ENCODE measurements around the gene TIGD4.

The TIGD4 gene

GRCh38 chr4:152808670-152809069 lies 29.1 kb upstream of the TIGD4 start:
- no peaks in the 10 kb centered on the region for H3K36me3 ChIP-seq (ENCODE audit: control insufficient read depth in 2 of 2, insufficient read depth in 2 of 2, low read length in 2 of 2)
- H3K4me1 ChIP-seq (ENCODE audit: control insufficient read depth, insufficient read depth, low read length), result no peaks in the 10 kb centered on the region
- no peak overlapping the region for H3K9ac ChIP-seq (ENCODE audit: low read length in 2 of 2)
- H3K9me3 ChIP-seq (ENCODE audit: control insufficient read depth in 2 of 2, low read length in 2 of 2), result no peaks in the 10 kb centered on the region
- H3K27ac ChIP-seq (ENCODE audit: low read length), result no peak overlapping the region
- no peak overlapping the region for H3K4me3 ChIP-seq (ENCODE audit: low read length in 2 of 2)
- no peaks in the 10 kb centered on the region for H3K27me3 ChIP-seq (ENCODE audit: control insufficient read depth in 1 of 2, insufficient read depth in 2 of 2, low read length in 2 of 2)

DNA sequence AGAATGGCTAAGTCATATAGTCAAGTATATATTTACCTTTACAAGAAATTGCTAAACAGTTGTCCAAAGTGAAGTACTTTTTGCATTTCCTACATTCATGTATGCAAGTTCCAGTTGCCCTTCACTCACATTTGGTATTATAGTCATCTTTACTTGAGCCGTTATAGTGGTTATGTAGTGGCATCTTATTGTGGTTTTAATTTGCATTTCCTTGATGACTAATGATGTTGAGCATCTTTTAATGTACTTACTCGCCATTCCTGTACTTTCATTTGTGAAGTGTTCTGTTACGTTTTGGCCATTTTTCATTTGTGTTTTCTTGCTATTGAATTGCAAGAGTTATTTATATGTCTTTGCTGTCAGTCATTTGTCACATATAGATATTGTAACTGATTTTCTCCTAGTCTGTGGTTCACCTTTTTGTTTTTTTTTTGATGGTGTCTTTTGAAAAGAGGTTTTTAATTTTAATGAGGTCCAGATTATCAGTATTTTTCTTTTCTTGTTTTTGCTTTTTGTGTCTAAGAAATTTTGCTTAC lies 27.8 kb upstream of the TIGD4 start:
- no peaks in the 10 kb centered on the region for H3K9me3 ChIP-seq (ENCODE audit: control insufficient read depth in 2 of 2, low read length in 2 of 2)
- no peak overlapping the region for H3K4me3 ChIP-seq (ENCODE audit: low read length in 2 of 2)

GRCh38 chr4:152806501-152807125 lies 27.1 kb upstream of the TIGD4 start:
- Histone ChIP-seq H3K9ac (ENCODE audit: low read length in 2 of 2) (no peak overlapping the region), H3K4me1 (ENCODE audit: control insufficient read depth, insufficient read depth, low read length) (no peaks in the 10 kb centered on the region), H3K27ac (ENCODE audit: low read length) (no peak overlapping the region), H3K9me3 (ENCODE audit: control insufficient read depth in 2 of 2, low read length in 2 of 2) (no peaks in the 10 kb centered on the region), H3K36me3 (ENCODE audit: control insufficient read depth in 2 of 2, insufficient read depth in 2 of 2, low read length in 2 of 2) (no peaks in the 10 kb centered on the region), H3K4me3 (ENCODE audit: low read length in 2 of 2) (no peak overlapping the region), H3K27me3 (ENCODE audit: control insufficient read depth in 1 of 2, insufficient read depth in 2 of 2, low read length in 2 of 2) (no peaks in the 10 kb centered on the region)

More for the DNA sequence above, 27.8 kb upstream of the TIGD4 start:
- Histone ChIP-seq H3K4me1 (ENCODE audit: control insufficient read depth, insufficient read depth, low read length) (no peaks in the 10 kb centered on the region), H3K9ac (ENCODE audit: low read length in 2 of 2) (no peak overlapping the region), H3K27me3 (ENCODE audit: control insufficient read depth in 1 of 2, insufficient read depth in 2 of 2, low read length in 2 of 2) (no peaks in the 10 kb centered on the region), H3K27ac (ENCODE audit: low read length) (no peak overlapping the region), H3K36me3 (ENCODE audit: control insufficient read depth in 2 of 2, insufficient read depth in 2 of 2, low read length in 2 of 2) (no peaks in the 10 kb centered on the region)

DNA sequence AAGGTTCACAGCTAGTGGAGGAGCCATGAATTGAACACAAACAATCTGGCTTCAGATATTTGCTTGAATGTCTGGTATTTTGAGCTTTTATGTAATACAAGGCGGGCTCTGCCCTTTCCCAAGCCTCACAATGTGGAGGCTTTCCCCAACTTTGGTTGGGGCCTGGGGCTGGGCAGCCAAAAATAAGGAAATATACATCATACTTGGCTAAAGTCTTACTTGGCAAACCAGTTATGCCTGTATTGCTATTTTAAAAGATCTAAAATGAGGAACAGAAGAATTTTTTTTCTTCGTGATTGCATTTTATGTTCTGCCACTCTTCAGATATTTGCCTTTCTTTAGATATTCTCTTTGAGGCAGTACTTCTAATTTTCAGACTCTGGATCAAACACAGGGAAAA lies 26.3 kb upstream of the TIGD4 start:
- H3K27ac ChIP-seq (ENCODE audit: low read length), result no peak overlapping the region

DNA sequence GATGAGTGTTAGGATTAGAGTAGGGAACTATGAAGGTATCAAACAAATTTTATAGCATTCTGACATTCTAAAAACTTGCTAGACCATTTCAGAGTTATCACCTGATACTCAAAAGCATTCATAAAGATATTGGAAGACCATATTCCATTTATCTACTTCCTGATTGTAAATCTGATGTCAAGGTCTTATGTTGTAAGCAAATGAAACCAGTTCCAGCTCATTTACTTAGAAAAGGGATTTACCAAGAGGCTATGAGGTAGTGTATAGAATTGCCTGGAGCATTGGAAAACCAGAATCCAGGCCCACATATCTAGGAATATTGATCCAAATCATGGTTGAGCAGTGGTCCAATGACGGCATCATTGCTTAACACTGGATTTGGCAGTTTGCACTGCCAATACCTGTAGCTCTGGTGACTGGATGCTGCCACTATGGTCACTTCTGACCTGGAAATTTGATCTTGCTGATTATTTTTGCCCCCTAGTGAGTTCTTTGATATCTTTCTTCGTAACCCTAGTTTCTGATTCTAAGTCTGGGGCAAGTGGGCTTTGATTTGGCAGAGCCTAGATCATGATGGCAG lies 25.6 kb upstream of the TIGD4 start:
- Histone ChIP-seq H3K4me3 (ENCODE audit: low read length in 2 of 2) (no peak overlapping the region), H3K36me3 (ENCODE audit: control insufficient read depth in 2 of 2, insufficient read depth in 2 of 2, low read length in 2 of 2) (no peaks in the 10 kb centered on the region), H3K9ac (ENCODE audit: low read length in 2 of 2) (no peak overlapping the region), H3K27me3 (ENCODE audit: control insufficient read depth in 1 of 2, insufficient read depth in 2 of 2, low read length in 2 of 2) (no peaks in the 10 kb centered on the region), H3K27ac (ENCODE audit: low read length) (no peak overlapping the region), H3K4me1 (ENCODE audit: control insufficient read depth, insufficient read depth, low read length) (no peaks in the 10 kb centered on the region), H3K9me3 (ENCODE audit: control insufficient read depth in 2 of 2, low read length in 2 of 2) (no peaks in the 10 kb centered on the region)

More for the DNA sequence above, 26.3 kb upstream of the TIGD4 start:
- no peaks in the 10 kb centered on the region for H3K36me3 ChIP-seq (ENCODE audit: control insufficient read depth in 2 of 2, insufficient read depth in 2 of 2, low read length in 2 of 2)
- no peaks in the 10 kb centered on the region for H3K27me3 ChIP-seq (ENCODE audit: control insufficient read depth in 1 of 2, insufficient read depth in 2 of 2, low read length in 2 of 2)
- no peak overlapping the region for H3K9ac ChIP-seq (ENCODE audit: low read length in 2 of 2)
- no peak overlapping the region for H3K4me3 ChIP-seq (ENCODE audit: low read length in 2 of 2)
- no peaks in the 10 kb centered on the region for H3K9me3 ChIP-seq (ENCODE audit: control insufficient read depth in 2 of 2, low read length in 2 of 2)
- no peaks in the 10 kb centered on the region for H3K4me1 ChIP-seq (ENCODE audit: control insufficient read depth, insufficient read depth, low read length)

GRCh38 chr4:152803541-152803940 lies 24.0 kb upstream of the TIGD4 start:
- Histone ChIP-seq H3K9me3 (ENCODE audit: control insufficient read depth in 2 of 2, low read length in 2 of 2) (no peaks in the 10 kb centered on the region), H3K27ac (ENCODE audit: low read length) (no peak overlapping the region), H3K36me3 (ENCODE audit: control insufficient read depth in 2 of 2, insufficient read depth in 2 of 2, low read length in 2 of 2) (no peaks in the 10 kb centered on the region), H3K4me3 (ENCODE audit: low read length in 2 of 2) (no peak overlapping the region), H3K4me1 (ENCODE audit: control insufficient read depth, insufficient read depth, low read length) (no peaks in the 10 kb centered on the region), H3K27me3 (ENCODE audit: control insufficient read depth in 1 of 2, insufficient read depth in 2 of 2, low read length in 2 of 2) (no peaks in the 10 kb centered on the region), H3K9ac (ENCODE audit: low read length in 2 of 2) (no peak overlapping the region)

- Histone ChIP-seq H3K9ac (ENCODE audit: low read length in 2 of 2) (no peak overlapping the region), H3K4me3 (ENCODE audit: low read length in 2 of 2) (no peak overlapping the region), H3K36me3 (ENCODE audit: control insufficient read depth in 2 of 2, insufficient read depth in 2 of 2, low read length in 2 of 2) (no peaks in the 10 kb centered on the region), H3K9me3 (ENCODE audit: control insufficient read depth in 2 of 2, low read length in 2 of 2) (no peaks in the 10 kb centered on the region), H3K27me3 (ENCODE audit: control insufficient read depth in 1 of 2, insufficient read depth in 2 of 2, low read length in 2 of 2) (no peaks in the 10 kb centered on the region), H3K4me1 (ENCODE audit: control insufficient read depth, insufficient read depth, low read length) (no peaks in the 10 kb centered on the region), H3K27ac (ENCODE audit: low read length) (no peak overlapping the region)
These were observed 16.4 kb upstream of the TIGD4 start for GRCh38 chr4:152795891-152796290.

DNA sequence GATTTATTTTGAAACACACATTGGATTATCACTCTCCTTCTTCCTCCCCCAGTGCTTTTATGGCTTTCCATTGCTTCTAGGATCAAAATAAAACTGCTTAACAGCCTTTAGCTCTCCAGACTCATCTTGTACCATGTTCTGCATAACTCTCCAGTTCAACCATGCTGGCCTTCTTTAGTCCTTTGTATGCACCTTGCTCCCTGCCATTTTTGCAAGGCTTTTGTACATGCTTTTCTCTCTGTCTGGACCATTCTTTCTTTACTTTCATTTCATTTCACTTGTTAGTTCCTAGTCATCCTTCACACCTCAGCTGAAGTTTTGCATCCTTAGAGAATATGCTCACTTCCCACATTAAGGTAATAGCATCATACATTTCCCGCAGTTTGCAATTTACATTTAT lies 7.1 kb upstream of the TIGD4 start:
- H3K4me1 ChIP-seq (ENCODE audit: control insufficient read depth, insufficient read depth, low read length), result peaks cover 3% of the 10 kb centered on the region
- no peaks in the 10 kb centered on the region for H3K9me3 ChIP-seq (ENCODE audit: control insufficient read depth in 2 of 2, low read length in 2 of 2)
- H3K36me3 ChIP-seq (ENCODE audit: control insufficient read depth in 2 of 2, insufficient read depth in 2 of 2, low read length in 2 of 2), result peaks cover 0 to 2% of the 10 kb centered on the region in 2 donors
- no peak overlapping the region for H3K27ac ChIP-seq (ENCODE audit: low read length)
- H3K9ac ChIP-seq (ENCODE audit: low read length in 2 of 2), result no peak overlapping the region
- H3K4me3 ChIP-seq (ENCODE audit: low read length in 2 of 2), result no peak overlapping the region
- H3K27me3 ChIP-seq (ENCODE audit: control insufficient read depth in 1 of 2, insufficient read depth in 2 of 2, low read length in 2 of 2), result no peaks in the 10 kb centered on the region

DNA sequence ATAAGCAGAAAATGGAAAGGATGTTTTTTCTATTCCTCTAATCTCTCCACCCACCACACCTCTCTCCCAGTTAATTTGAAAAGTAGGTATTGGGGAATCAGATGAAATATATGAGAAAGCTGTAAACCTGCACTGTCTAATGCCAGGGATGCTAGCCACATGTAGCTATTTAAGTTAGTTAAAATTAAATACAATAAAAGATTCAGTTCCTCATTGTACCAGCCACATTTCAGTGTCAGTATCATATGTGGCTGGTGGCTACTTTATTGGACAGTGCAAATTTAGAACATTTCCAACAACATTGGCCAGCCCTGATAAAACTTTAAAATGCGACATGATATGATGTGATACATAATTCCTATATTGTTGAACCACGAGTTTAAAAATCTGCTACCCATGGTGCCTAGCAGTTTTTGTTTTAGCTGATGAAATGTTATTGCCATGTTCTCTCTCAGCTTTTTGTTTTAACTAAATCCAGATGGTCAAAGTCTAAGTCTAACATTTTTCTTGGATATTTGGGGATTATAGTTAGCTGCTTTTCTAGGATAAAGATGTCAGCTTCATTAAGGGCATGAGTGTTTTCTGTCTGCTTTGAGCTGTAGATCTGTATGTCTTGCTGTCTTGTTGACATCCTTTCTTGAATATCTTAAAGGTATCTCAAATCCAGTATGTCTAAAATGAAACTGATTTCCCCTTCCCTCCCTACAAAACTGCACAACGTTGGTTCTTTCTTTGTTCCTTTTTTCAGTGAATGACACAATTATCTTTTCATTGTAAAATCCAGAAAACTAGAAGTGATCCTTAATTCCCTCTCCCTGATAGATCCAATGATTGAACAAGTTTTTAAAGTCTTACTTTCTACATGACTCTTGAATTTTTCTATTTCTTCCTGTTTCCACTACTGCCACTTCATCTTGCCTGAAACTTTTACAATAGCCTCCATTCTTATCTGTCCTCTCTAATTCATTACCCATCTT lies 6.4 kb upstream of the TIGD4 start:
- H3K4me3 ChIP-seq (ENCODE audit: low read length in 2 of 2), result no peak overlapping the region
- peaks cover 3% of the 10 kb centered on the region for H3K4me1 ChIP-seq (ENCODE audit: control insufficient read depth, insufficient read depth, low read length)
- no peaks in the 10 kb centered on the region for H3K9me3 ChIP-seq (ENCODE audit: control insufficient read depth in 2 of 2, low read length in 2 of 2)
- H3K9ac ChIP-seq (ENCODE audit: low read length in 2 of 2), result no peak overlapping the region
- H3K27ac ChIP-seq (ENCODE audit: low read length), result no peak overlapping the region
- no peaks in the 10 kb centered on the region for H3K27me3 ChIP-seq (ENCODE audit: control insufficient read depth in 1 of 2, insufficient read depth in 2 of 2, low read length in 2 of 2)
- H3K36me3 ChIP-seq (ENCODE audit: control insufficient read depth in 2 of 2, insufficient read depth in 2 of 2, low read length in 2 of 2), result peaks cover 0 to 2% of the 10 kb centered on the region in 2 donors

DNA sequence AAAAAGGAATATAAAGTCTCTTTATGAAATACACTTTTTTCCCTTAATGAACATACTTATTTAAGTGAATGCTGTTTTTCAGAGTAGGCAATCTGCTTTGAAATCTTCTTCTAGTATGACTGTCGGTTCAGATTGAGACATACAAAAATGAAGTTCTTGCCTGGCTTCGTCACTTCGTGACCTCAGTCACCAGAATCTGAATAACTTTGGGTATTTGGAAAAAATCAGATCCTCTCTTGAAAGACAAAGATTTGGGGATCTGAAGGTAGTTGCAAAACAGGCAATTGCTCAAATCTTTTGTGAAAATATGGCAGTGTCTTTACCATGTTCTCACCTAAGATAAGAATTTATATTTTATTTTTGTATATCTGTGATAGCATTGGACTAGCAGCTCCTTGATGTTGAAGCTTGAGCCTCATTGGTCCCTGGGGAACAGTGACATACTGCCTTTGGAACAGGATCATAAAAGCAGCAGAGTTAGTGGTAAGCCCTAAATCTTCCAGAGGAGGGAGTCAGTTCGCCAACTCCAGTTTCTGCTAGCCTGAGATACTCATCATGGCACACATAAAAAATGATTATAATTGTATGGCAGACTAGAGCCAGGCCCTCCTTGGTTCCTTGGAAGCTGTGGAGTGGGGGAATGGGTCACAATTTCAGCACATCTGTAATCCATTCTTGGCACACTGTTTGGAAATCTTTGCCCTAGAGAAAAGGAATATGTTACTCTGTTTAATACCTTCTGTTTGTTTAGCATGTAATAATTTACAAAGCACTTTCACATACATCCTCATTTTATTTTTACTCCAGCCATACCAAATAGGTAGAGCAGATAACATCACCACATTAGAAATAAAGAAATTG lies 5.2 kb upstream of the TIGD4 start:
- H3K27me3 ChIP-seq (ENCODE audit: control insufficient read depth in 1 of 2, insufficient read depth in 2 of 2, low read length in 2 of 2), result no peaks in the 10 kb centered on the region
- H3K27ac ChIP-seq (ENCODE audit: low read length), result no peak overlapping the region
- H3K9me3 ChIP-seq (ENCODE audit: control insufficient read depth in 2 of 2, low read length in 2 of 2), result no peaks in the 10 kb centered on the region
- no peak overlapping the region for H3K9ac ChIP-seq (ENCODE audit: low read length in 2 of 2)
- no peak overlapping the region for H3K4me3 ChIP-seq (ENCODE audit: low read length in 2 of 2)
- peaks cover 3% of the 10 kb centered on the region for H3K4me1 ChIP-seq (ENCODE audit: control insufficient read depth, insufficient read depth, low read length)
- H3K36me3 ChIP-seq (ENCODE audit: control insufficient read depth in 2 of 2, insufficient read depth in 2 of 2, low read length in 2 of 2), result peaks cover 0 to 2% of the 10 kb centered on the region in 2 donors

Data from stomach smooth muscle (tissue), 2 donors.